GM21360 (cell line): ENCODE results near the gene MPP2.
"Not testable (repeated sequence)": the region's sequence is repeated elsewhere in the genome, so short reads cannot be mapped to it uniquely, and the experiment has no call there.

Experiments
- ATAC-seq: cut with Tn5 transposase; IDR thresholded peaks from one replicate; pipeline ENCODE4 v1.9.1; 2021; ENCODE audit warnings: mild to moderate bottlenecking, moderate library complexity; ENCODE audit not compliant: unreplicated experiment

MPP2 gene

GRCh38 chr17:43878260-43879175 lies 28.8 kb downstream of the MPP2 start:
- no peak for ATAC-seq

GRCh38 chr17:43877451-43878155 lies 29.7 kb downstream of the MPP2 start:
- ATAC-seq: no peak

DNA sequence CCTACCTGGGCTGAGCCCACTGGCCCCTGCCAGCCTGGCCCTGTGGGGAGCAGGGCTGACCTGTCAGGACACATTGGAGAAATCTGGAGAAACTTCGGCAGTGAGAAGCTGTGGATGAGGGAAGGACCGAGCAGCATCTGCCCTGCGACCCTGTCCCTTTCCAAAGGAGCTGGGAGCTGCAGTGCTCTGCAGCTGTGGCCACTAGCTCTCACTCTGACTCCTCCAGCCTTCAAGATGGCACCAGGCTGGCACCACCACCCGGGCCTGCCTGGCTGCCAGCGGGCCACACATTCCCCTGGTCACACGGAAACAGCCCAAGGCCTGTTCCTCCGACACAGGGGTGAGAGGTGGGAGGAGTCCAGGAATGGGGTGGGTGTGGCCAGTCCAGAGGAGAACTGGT lies 30.3 kb downstream of the MPP2 start:
- ATAC-seq: no peak

DNA sequence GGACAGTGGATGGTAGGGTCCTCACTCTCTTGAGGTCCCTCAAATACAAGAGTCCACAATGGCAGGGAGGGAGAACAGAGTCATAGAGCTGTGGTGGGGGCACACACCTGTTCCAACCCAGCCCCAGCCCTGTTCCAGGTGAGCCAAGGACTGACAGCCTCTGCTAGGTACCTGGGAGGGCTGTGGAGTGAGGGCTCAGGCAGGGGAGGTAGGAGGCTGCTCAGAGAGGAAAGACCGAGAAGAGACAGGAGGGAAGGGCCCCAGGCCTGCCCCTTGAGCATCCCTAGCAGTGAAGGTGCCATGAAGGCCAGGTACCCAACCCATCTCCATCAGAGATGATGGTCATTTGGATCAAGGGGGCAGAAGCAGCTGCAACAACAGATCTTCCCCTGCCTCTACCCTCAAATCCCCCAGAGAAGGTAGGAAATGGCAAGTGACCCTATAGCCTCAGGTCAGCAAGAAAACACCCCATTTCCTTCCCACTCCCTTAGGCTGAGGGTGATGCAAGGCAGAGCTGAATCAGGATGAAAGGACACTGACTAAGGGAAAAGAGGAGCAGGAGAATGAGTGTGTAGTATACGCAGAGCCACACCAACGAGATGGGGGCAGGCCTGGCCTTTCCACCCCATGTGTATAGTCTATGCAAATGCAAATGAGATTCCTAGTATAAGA lies 31.7 kb downstream of the MPP2 start:
- ATAC-seq: no peak

DNA sequence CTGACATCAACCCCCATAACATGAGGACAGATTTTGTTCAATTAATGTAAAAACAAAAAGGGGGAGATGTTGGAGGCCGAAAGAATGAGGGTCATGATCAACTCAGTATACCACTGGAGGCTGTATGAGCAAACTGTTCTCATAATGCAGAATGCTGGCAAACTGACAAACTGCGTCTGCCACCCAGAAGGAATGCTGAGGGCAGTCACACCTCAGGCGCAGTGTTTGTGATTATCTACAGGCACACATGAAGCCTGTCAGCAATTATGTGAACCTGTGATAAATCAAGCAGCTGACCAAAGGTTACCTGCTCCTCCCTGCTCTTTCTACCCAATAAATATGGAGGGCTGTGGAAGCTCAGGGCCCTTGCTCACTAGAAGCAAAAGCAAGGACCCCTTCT lies 33.0 kb downstream of the MPP2 start:
- no peak for ATAC-seq

DNA sequence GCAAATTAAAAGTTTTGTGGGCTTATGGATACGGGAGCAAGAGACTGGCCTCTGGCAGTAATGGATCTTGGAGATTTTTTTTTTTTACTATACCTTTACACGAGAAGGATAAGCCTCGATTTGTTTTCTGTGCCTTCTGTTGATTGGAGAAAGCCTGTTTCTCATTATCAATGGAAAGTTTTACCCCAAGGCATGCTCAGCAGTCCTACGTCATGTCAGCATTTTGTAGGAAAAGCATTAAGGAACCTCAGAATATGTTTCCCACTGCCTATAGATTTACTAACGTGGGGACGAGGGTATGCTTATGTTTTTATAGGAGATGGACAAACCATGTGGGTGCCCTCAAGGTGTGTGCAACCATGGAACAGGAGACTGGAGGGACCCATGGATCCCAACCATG lies 33.5 kb downstream of the MPP2 start:
- no peak for ATAC-seq

- ATAC-seq: no peak
These were observed 34.2 kb downstream of the MPP2 start for GRCh38 chr17:43873091-43873490.

DNA sequence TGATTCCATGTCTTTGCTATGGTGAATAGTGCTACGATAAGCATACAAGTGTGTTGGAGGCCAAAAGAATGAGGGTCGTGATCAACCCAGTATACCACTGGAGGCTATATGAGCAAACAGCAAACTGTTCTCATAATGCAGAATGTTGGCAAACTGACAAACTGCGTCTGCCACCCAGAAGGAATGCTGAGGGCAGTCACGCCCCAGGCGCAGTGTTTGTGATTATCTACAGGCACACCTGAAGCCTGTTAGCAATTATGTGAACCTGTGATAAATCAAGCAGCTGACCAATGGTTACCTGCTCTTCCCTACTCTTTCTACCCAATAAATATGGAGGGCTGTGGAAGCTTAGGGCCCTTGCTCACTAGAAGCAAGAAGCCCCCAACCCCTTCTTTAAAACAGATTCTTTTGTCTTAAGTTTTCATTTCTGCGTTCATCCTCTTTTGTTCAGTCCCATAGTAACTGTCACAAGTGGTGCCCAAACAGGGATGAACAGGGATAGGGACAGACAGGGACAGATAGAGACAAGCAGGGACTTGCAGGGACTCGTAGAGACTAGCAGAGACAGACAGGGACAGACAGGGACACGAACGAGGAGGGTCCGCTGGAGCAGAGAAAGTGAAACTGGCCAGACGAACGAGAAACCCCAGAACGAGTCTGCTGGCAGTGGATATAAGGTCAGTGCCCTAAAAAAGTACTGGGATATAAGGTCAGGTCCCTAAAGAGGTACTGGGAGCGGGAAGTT lies 35.2 kb downstream of the MPP2 start:
- no peak for ATAC-seq

GRCh38 chr17:43869031-43869430 lies 38.3 kb downstream of the MPP2 start:
- not testable (repeated sequence) for ATAC-seq

DNA sequence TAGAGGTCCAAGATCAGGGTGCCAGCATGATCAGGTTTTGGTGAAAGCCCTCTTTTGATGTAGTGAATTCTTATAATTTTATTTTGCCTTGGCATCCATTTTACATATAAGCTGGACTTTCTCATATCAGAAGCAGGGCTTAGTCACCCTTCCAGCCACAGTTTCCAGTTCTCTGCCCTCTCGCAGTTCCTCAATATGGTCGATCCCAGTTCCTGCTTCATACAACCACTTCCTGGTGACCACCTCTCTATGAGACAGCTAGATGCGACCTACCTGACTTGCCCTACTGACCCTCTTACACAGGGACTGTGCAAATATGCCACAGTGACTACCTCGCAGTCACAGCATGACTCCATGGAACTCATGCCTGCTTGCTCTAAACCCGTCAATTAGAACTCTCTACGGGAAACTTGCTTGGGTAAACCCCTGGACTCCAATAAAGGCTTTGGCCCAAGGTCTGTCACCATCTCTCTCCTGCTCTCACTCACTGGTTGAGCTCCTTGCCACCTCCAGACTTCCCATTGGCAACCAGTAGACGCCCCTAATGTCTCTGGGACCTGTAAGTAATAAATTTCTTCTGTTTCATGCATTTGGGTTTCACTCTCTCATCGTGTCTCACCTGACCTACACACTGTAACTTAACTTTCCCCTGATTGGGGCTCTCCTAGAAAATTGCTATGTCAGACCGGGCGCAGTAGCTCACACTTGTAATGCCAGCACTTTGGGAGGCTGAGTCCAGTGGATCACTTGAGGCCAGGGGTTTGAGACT lies 38.9 kb downstream of the MPP2 start:
- ATAC-seq: no peak

- no peak for ATAC-seq
These were observed 43.0 kb downstream of the MPP2 start for GRCh38 chr17:43864161-43864984.

DNA sequence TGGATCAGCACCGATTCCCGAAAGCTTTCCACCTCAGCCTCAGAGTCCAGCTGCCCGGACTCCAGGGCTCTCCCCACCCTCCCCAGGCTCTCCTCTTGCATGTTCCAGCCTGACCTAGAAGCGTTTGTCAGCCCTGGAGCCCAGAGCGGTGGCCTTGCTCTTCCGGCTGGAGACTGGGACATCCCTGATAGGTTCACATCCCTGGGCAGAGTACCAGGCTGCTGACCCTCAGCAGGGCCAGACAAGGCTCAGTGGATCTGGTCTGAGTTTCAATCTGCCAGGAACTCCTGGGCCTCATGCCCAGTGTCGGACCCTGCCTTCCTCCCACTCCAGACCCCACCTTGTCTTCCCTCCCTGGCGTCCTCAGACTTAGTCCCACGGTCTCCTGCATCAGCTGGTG lies 45.4 kb downstream of the MPP2 start:
- ATAC-seq: no peak

- ATAC-seq: no peak
These were observed 46.3 kb downstream of the MPP2 start for GRCh38 chr17:43860927-43861622.

DNA sequence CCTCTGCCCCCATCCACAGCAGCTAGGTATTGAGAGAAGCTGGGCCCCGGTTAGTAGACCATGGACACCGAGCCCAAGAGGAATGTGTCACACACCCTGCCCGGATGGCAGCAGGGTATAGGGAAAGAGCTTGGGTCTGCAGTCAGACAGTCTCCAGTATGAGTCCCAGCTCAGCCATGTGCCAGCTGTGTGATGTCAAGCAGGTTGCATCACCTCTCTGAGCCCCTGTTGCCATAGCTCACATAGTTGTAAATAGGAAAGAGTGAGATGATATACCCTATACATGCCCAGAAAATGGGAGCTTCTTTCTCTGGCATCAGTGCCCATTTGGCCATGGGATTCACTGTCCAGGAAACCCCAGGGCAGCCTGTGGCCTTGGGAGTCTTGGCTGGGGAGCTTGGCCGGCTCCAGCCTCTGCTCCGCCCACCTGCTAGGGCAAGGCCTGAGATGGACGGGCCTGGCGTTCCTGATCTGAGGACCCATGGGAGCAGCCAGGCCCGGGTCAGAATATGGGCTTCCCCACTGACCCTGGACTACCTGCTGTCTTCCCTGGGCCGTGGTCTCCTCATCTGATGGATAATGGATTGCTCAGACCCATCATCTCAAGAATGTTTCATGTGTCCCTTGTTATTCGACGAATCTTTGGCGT lies 47.1 kb downstream of the MPP2 start:
- no peak for ATAC-seq

GRCh38 chr17:43857957-43858600 lies 49.3 kb downstream of the MPP2 start:
- no peak for ATAC-seq

DNA sequence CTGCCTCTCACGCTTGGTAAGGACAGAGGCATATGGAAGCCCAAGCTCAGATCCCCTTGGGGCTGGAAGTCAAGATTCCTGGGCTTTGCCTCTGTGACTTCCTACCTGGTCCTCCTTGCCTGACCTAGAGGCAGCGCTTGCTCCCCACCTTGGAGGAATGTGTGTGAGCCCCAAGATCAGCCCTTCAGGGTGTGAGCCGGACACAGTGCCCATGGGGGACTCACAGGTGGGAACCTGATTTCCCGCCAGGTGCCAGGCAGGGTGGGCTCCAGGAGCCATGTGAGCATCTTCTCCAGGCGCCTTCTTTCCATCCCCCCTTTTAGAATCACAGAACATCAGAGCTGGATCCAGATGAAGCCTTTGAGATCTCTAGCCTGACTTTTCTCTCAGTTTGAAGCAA lies 50.2 kb downstream of the MPP2 start:
- no peak for ATAC-seq

DNA sequence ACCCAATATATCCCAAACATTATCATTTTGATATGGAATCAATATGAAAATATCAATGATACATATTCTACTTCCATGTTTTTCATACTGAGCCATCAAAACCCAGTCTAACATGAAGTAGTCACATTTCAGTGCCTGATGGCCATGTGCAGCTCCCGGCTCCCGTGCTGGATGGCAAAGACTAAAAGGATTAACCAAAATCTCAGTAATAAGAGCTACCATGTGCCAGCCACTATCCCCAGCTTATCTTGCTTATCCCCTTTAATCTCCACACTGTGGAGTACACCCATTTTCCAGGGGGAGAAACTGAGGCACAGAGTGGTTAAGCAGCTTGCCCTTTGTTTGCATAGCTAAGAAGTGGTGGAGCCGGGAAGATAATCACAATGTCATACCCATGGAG lies 51.2 kb downstream of the MPP2 start:
- ATAC-seq: no peak

GRCh38 chr17:43855061-43855460 lies 52.3 kb downstream of the MPP2 start:
- no peak for ATAC-seq
